NCI-H1930 (cell line): ENCODE results near the gene CALU.

Experiments
- DNase-seq, 2 experiments: peaks; one replicate each; lab custom pipeline; 2025; lab: John Stamatoyannopoulos, UW

Gene CALU

GRCh38 chr7:128739048-128739962, at the start of gene CALU:
TSS of gene CALU (plus strand) at chr7:128739359. CDS start at chr7:128748584, 9,225 bp downstream.
- peak; percentile 95 to 97 for DNase-seq

GRCh38 chr7:128691227-128691626, 47.9 kb upstream of the CALU start:
- DNase-seq: no peak

- DNase-seq: no peak
These were observed 46.4 kb upstream of the CALU start for GRCh38 chr7:128692623-128693270.

- no peak for DNase-seq
These were observed 45.7 kb upstream of the CALU start for GRCh38 chr7:128693373-128694015.

GRCh38 chr7:128694738-128695137, 44.4 kb upstream of the CALU start:
- DNase-seq: no peak

GRCh38 chr7:128697302-128697905, 41.8 kb upstream of the CALU start:
- DNase-seq: peak; percentile 58 to 64

GRCh38 chr7:128699196-128699712, 39.9 kb upstream of the CALU start:
- DNase-seq: no peak

GRCh38 chr7:128699895-128700294, 39.3 kb upstream of the CALU start:
- no peak for DNase-seq

GRCh38 chr7:128701062-128701785, 37.9 kb upstream of the CALU start:
- no peak for DNase-seq

- DNase-seq: no peak
These were observed 35.4 kb upstream of the CALU start for GRCh38 chr7:128703609-128704241.

- DNase-seq: no peak
These were observed 33.2 kb upstream of the CALU start for GRCh38 chr7:128705891-128706333.

GRCh38 chr7:128707752-128708151, 31.4 kb upstream of the CALU start:
- no peak for DNase-seq

- no peak for DNase-seq
These were observed 30.9 kb upstream of the CALU start for GRCh38 chr7:128708235-128708634.

GRCh38 chr7:128708824-128709223, 30.3 kb upstream of the CALU start:
- no peak for DNase-seq

GRCh38 chr7:128710481-128710880, 28.7 kb upstream of the CALU start:
- no peak for DNase-seq

GRCh38 chr7:128713794-128714193, 25.4 kb upstream of the CALU start:
- DNase-seq: no peak

- no peak for DNase-seq
These were observed 24.3 kb upstream of the CALU start for GRCh38 chr7:128714701-128715495.

GRCh38 chr7:128718967-128719642, 20.1 kb upstream of the CALU start:
- no peak for DNase-seq

GRCh38 chr7:128721376-128721775, 17.8 kb upstream of the CALU start:
- DNase-seq: no peak
